ENCODE measurements around the gene INKA1.
"Not testable (repeated sequence)": the region's sequence is repeated elsewhere in the genome, so short reads cannot be mapped to it uniquely, and the experiment has no call there.

The INKA1 gene

GRCh38 chr3:49807431-49808114 is 4.5 kb downstream of the INKA1 start:
- no peak for DNase-seq (ENCODE audit: low read depth in 4 of 4, low spot score in 1 of 4)

- no peak for DNase-seq (ENCODE audit: low read depth in 4 of 4, low spot score in 1 of 4)
These were observed 9.9 kb downstream of the INKA1 start for GRCh38 chr3:49812916-49813496.

GRCh38 chr3:49813497-49814174 is 10.6 kb downstream of the INKA1 start, which contains the start of gene UBA7:
UBA7 (minus strand) TSS chr3:49813953; CDS start chr3:49813787, 166 bp downstream.
- DNase-seq (ENCODE audit: low read depth in 4 of 4, low spot score in 1 of 4), result no peak

GRCh38 chr3:49823131-49823530 is 20.1 kb downstream of the INKA1 start:
- DNase-seq (ENCODE audit: low read depth in 4 of 4, low spot score in 1 of 4), result not testable (repeated sequence)

GRCh38 chr3:49826016-49826415 is 23.0 kb downstream of the INKA1 start:
- no peak for DNase-seq (ENCODE audit: low read depth in 4 of 4, low spot score in 1 of 4)

- DNase-seq (ENCODE audit: low read depth in 4 of 4, low spot score in 1 of 4), result no peak
These were observed 28.3 kb downstream of the INKA1 start for GRCh38 chr3:49831341-49831740.

DNA sequence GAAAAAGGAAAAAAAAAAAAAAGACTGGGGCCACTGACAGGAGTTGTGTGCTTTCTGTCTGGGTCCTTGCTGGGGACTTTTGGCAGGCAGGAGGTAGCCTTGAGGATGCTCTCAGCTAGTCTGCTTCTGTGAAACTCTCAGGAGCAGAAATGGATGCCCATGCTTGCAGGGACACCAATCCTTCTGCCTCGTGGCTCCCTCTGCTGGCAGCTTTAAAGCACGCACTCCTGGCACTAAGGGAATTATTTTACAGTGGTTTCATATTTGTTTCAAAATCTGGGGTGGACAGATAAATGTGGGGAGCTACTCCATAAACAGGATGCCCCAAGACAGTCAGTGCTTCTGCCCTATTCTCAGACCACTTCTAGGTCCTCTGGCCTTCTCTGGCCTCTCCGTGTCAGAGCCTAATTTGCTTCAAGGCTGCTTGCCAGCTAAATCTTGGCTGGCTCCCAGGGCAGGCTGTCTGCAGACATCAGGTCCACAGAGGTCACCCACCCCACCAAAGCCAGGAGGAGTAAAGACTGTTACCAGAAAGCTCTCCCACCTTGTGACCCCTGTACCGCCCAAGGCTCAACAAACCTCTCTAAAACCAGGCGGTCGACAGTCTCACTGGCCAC is 36.2 kb downstream of the INKA1 start:
- peak; percentile 58 to 67 (median 62) for DNase-seq (ENCODE audit: low read depth in 4 of 4, low spot score in 1 of 4)

- DNase-seq (ENCODE audit: low read depth in 4 of 4, low spot score in 1 of 4), result no peak
These were observed 37.3 kb downstream of the INKA1 start for GRCh38 chr3:49840388-49840787.

DNA sequence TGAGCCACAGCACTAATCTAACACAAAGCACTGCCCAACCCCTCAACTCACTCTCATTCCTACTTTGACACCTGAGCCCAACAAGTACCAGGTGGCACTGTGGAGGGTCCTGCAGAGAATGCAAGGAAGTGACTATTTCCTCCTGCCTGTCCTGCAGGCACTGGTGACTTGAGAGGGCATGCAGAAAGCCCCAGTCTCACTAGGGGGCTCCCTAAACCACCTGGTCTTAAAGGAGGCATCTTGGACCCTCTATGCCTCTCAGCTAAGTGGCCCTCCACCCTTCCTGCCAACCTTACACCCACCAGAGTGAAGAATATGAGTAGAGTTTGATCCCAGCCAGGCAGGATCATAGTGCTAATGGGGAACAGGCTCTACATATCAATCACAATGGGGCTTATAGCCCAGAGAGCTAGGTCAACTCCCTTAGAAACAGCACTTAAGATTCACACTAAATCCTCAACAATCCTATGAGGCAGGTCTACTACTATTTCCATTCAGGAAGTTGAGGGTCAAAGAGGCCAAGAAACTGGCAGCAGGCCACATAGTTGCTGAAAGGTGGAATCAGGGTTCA is 38.1 kb downstream of the INKA1 start:
- DNase-seq (ENCODE audit: low read depth in 4 of 4, low spot score in 1 of 4), result no peak

DNA sequence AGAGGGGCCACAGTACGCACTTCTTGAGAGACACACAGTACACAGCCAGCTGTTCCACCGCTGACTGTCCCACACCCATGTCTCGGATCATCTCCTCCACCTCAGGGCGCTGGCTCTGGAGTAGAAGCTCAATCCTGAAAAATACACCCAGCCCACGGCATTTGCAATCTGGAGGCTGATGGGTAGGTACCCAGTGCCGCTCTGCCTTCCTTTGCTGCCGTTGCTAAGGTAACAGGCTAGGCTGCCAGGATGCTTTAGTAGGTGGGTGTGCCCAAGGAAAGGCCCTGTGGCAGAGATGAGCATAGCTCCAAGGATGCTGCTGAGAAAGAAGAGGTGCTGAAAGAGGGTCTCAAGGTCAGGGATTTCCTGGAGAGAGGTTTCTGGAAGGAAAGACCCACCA is 38.7 kb downstream of the INKA1 start:
- DNase-seq (ENCODE audit: low read depth in 4 of 4, low spot score in 1 of 4), result no peak

- no peak for DNase-seq (ENCODE audit: low read depth in 4 of 4, low spot score in 1 of 4)
These were observed 39.9 kb downstream of the INKA1 start for GRCh38 chr3:49842843-49843517.

DNA sequence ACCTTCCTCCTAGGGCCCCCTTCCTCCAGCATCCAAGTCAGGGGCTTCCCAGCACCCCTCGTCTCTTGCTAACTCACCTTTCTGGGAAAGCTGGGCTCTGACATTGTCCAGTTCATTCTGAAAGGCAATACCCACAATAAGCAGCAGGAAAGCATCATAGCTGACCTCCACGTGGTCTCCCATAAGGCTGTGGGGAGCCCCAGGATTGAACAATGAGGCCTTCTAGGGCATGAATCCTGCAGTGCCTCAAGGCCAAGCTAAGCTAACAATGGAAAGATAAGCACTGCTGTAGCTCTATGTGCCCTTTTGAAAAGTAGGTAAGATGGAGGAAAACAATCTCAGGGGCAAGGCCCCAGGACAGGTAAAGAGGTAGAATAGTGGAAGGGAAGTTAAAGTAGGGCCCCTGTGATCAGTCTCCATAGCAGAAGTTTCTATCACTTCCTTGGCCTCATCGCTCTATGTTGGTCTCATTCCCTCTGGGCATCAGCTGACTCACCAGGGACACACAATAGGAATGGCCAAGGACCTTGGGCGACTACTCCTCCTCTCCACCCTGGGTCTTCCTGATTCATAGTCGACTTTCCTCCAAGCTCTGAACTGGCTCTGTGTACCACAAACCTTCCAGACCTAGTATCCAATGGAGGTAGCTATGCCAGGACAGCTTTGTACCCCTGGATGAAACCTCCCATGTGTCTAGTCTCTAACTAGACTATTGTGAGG is 41.6 kb downstream of the INKA1 start:
- DNase-seq (ENCODE audit: low read depth in 4 of 4, low spot score in 1 of 4), result no peak

- no peak for DNase-seq (ENCODE audit: low read depth in 4 of 4, low spot score in 1 of 4)
These were observed 42.6 kb downstream of the INKA1 start for GRCh38 chr3:49845694-49846093.
